Measurements from ENCODE around the gene AQP7.
"Not testable (repeated sequence)": the region's sequence is repeated elsewhere in the genome, so short reads cannot be mapped to it uniquely, and the experiment has no call there.

AQP7 gene

GRCh38 chr9:33381231-33381791 is 21.1 kb downstream of the AQP7 start:
- peaks cover 11% of the 10 kb centered on the region for H3K27me3 Mint-ChIP-seq
- CTCF ChIA-PET: interaction anchor here (1.3 kb wide), 1 partner anchor 86 kb away, joined by 4 read pairs; no protein-coding TSS in a partner anchor
- no peak overlapping the region for H3K27ac Mint-ChIP-seq
- DNase-seq: no peak
- H3K36me3 Mint-ChIP-seq: no peaks in the 10 kb centered on the region
- no peaks in the 10 kb centered on the region for H3K9me3 Mint-ChIP-seq
- peaks cover 2% of the 10 kb centered on the region for H3K4me1 Mint-ChIP-seq
- no peak overlapping the region for H3K4me3 Mint-ChIP-seq

- CTCF ChIA-PET: interaction anchor here (1.3 kb wide), 1 partner anchor 87 kb away, joined by 4 read pairs; no protein-coding TSS in a partner anchor
- no peak overlapping the region for H3K27ac Mint-ChIP-seq
- H3K4me1 Mint-ChIP-seq: peaks cover 10% of the 10 kb centered on the region
- peaks cover 11% of the 10 kb centered on the region for H3K27me3 Mint-ChIP-seq
- DNase-seq: no peak
- H3K36me3 Mint-ChIP-seq: no peaks in the 10 kb centered on the region
- H3K4me3 Mint-ChIP-seq: no peak overlapping the region
- H3K9me3 Mint-ChIP-seq: no peaks in the 10 kb centered on the region
These were observed 21.8 kb downstream of the AQP7 start for GRCh38 chr9:33380390-33381094.

GRCh38 chr9:33379666-33380389 is 22.5 kb downstream of the AQP7 start:
- no peaks in the 10 kb centered on the region for H3K36me3 Mint-ChIP-seq
- no peak overlapping the region for H3K4me3 Mint-ChIP-seq
- no peak overlapping the region for H3K27ac Mint-ChIP-seq
- H3K9me3 Mint-ChIP-seq: no peaks in the 10 kb centered on the region
- H3K4me1 Mint-ChIP-seq: peaks cover 17% of the 10 kb centered on the region
- DNase-seq: no peak
- H3K27me3 Mint-ChIP-seq: peaks cover 8% of the 10 kb centered on the region
- CTCF ChIA-PET: interaction anchor here (1.2 kb wide), 1 partner anchor 87 kb away, joined by 5 read pairs; no protein-coding TSS in a partner anchor

- CTCF ChIA-PET: interaction anchor here (0.6 to 1.2 kb wide), 2 partner anchors 89 to 472 kb away, joined by 3 to 5 read pairs; no protein-coding TSS in a partner anchor
- Mint-ChIP-seq H3K4me3 (no peak overlapping the region), H3K27ac (no peak overlapping the region), H3K9me3 (no peaks in the 10 kb centered on the region), H3K36me3 (no peaks in the 10 kb centered on the region), H3K27me3 (no peaks in the 10 kb centered on the region), H3K4me1 (peaks cover 18% of the 10 kb centered on the region)
- DNase-seq: no peak
These were observed 24.1 kb downstream of the AQP7 start for GRCh38 chr9:33378121-33378795.

GRCh38 chr9:33377089-33377715 is 25.2 kb downstream of the AQP7 start:
- Mint-ChIP-seq H3K27ac (no peak overlapping the region), H3K4me1 (peaks cover 18% of the 10 kb centered on the region), H3K36me3 (no peaks in the 10 kb centered on the region), H3K4me3 (no peak overlapping the region), H3K9me3 (no peaks in the 10 kb centered on the region), H3K27me3 (no peaks in the 10 kb centered on the region)
- DNase-seq: no peak
- CTCF ChIA-PET: interaction anchor here (4.0 to 4.8 kb wide), 3 partner anchors 16 to 76 kb away, joined by 22 to 42 read pairs (median 25); no protein-coding TSS in a partner anchor

- H3K4me3 Mint-ChIP-seq: no peak overlapping the region
- H3K9me3 Mint-ChIP-seq: no peaks in the 10 kb centered on the region
- H3K36me3 Mint-ChIP-seq: peaks cover 5% of the 10 kb centered on the region
- peaks cover 18% of the 10 kb centered on the region for H3K4me1 Mint-ChIP-seq
- CTCF ChIA-PET: interaction anchor here (1.0 to 5.4 kb wide), 18 partner anchors 10 to 148 kb away, joined by 3 to 99 read pairs (median 13); partner anchors contain the start of genes AQP3, AQP7 and NOL6
- H3K27me3 Mint-ChIP-seq: no peaks in the 10 kb centered on the region
- H3K27ac Mint-ChIP-seq: peak overlapping the region; percentile 9
- no peak for DNase-seq
These were observed 26.5 kb downstream of the AQP7 start for GRCh38 chr9:33375841-33376321.

- CTCF ChIA-PET: interaction anchor here (0.6 to 5.4 kb wide), 23 partner anchors 9 to 148 kb away, joined by 3 to 99 read pairs (median 7); partner anchors contain the start of genes AQP3, AQP7 and NOL6
These were observed 27.0 kb downstream of the AQP7 start for GRCh38 chr9:33375238-33375840.

GRCh38 chr9:33374634-33375237 is 27.6 kb downstream of the AQP7 start:
- no peaks in the 10 kb centered on the region for H3K9me3 Mint-ChIP-seq
- no peaks in the 10 kb centered on the region for H3K27me3 Mint-ChIP-seq
- H3K27ac Mint-ChIP-seq: no peak overlapping the region
- CTCF ChIA-PET: interaction anchor here (0.6 to 5.4 kb wide), 25 partner anchors 9 to 149 kb away, joined by 3 to 99 read pairs (median 7); partner anchors contain the start of genes AQP3, AQP7 and NOL6
- H3K4me3 Mint-ChIP-seq: no peak overlapping the region
- peaks cover 11% of the 10 kb centered on the region for H3K36me3 Mint-ChIP-seq
- peaks cover 18% of the 10 kb centered on the region for H3K4me1 Mint-ChIP-seq
- peak; percentile 82 for DNase-seq

More at GRCh38 chr9:33375238-33375840, 27.0 kb downstream of the AQP7 start:
- peaks cover 6% of the 10 kb centered on the region for H3K36me3 Mint-ChIP-seq
- peak overlapping the region; percentile 5 for H3K27ac Mint-ChIP-seq
- no peaks in the 10 kb centered on the region for H3K9me3 Mint-ChIP-seq
- no peak for DNase-seq
- H3K4me3 Mint-ChIP-seq: no peak overlapping the region
- peaks cover 18% of the 10 kb centered on the region for H3K4me1 Mint-ChIP-seq
- H3K27me3 Mint-ChIP-seq: no peaks in the 10 kb centered on the region

GRCh38 chr9:33374190-33374589 is 28.2 kb downstream of the AQP7 start:
- peaks cover 15% of the 10 kb centered on the region for H3K36me3 Mint-ChIP-seq
- CTCF ChIA-PET: interaction anchor here (0.6 to 5.4 kb wide), 20 partner anchors 8 to 143 kb away, joined by 3 to 99 read pairs (median 10); partner anchors contain the start of genes AQP3, AQP7 and NOL6
- no peaks in the 10 kb centered on the region for H3K27me3 Mint-ChIP-seq
- no peak overlapping the region for H3K27ac Mint-ChIP-seq
- H3K9me3 Mint-ChIP-seq: no peaks in the 10 kb centered on the region
- no peak overlapping the region for H3K4me3 Mint-ChIP-seq
- no peak for DNase-seq
- H3K4me1 Mint-ChIP-seq: peaks cover 18% of the 10 kb centered on the region

GRCh38 chr9:33372900-33373299 is 29.5 kb downstream of the AQP7 start:
- H3K9me3 Mint-ChIP-seq: no peaks in the 10 kb centered on the region
- peaks cover 18% of the 10 kb centered on the region for H3K4me1 Mint-ChIP-seq
- H3K27me3 Mint-ChIP-seq: no peaks in the 10 kb centered on the region
- no peak for DNase-seq
- H3K36me3 Mint-ChIP-seq: peaks cover 15% of the 10 kb centered on the region
- H3K4me3 Mint-ChIP-seq: no peak overlapping the region
- CTCF ChIA-PET: interaction anchor here (1.1 to 5.4 kb wide), 7 partner anchors 11 to 93 kb away, joined by 4 to 99 read pairs (median 25); partner anchors contain the start of genes AQP3 and AQP7
- no peak overlapping the region for H3K27ac Mint-ChIP-seq

- peaks cover 38% of the 10 kb centered on the region for H3K36me3 Mint-ChIP-seq
- H3K4me1 Mint-ChIP-seq: no peaks in the 10 kb centered on the region
- H3K27ac Mint-ChIP-seq: no peak overlapping the region
- H3K9me3 Mint-ChIP-seq: no peaks in the 10 kb centered on the region
- CTCF ChIA-PET: interaction anchor here (3.1 kb wide), 1 partner anchor 8 kb away, joined by 17 read pairs; no protein-coding TSS in a partner anchor
- no peak for DNase-seq
- H3K4me3 Mint-ChIP-seq: no peak overlapping the region
- H3K27me3 Mint-ChIP-seq: no peaks in the 10 kb centered on the region
These were observed 35.3 kb downstream of the AQP7 start for GRCh38 chr9:33366979-33367480.

GRCh38 chr9:33364814-33365213 is 37.6 kb downstream of the AQP7 start:
- H3K4me1 Mint-ChIP-seq, H3K4me3 Mint-ChIP-seq, H3K9me3 Mint-ChIP-seq, DNase-seq, H3K27me3 Mint-ChIP-seq, H3K27ac Mint-ChIP-seq: not testable (repeated sequence)
- peaks cover 27% of the 10 kb centered on the region for H3K36me3 Mint-ChIP-seq
- CTCF ChIA-PET: interaction anchor here (1.0 to 3.1 kb wide), 2 partner anchors 11 to 102 kb away, joined by 3 to 17 read pairs; no protein-coding TSS in a partner anchor

All from activated naive CD4-positive, alpha-beta T cell treated with anti-CD3 and anti-CD28 coated beads, Interleukin-2, amount 10 ng/mL, durations not matched to agents 7 days and 5 days (primary cell).